ENCODE measurements around the gene PRCC. TPM values are rescaled to one million over a fixed set of nuclear protein-coding genes. Genes with fewer than 3 reads are reported as not detected.

Gene PRCC
- polyA plus RNA-seq, 2 of the 4 experiments (the other 2 are of a cell fraction): 44.5 to 52.0 TPM

GRCh38 chr1:156776942-156777341, 9.6 kb downstream of the PRCC start:
- DNase-seq (ENCODE audit: low read depth in 1 of 2, low spot score in 1 of 2): no peak
- Histone ChIP-seq H3K27ac (no peak overlapping the region), H3K4me3 (no peak overlapping the region), H3K4me1 (peaks cover 11% of the 10 kb centered on the region; the same call in 2 of the 3 replicates), H3K9me3 (no peaks in the 10 kb centered on the region), H3K4me2 (no peak overlapping the region)
- ChIA-PET POLR2A (interaction anchor here (0.7 to 1.1 kb wide), 2 partner anchors 10 to 37 kb away, joined by 3 read pairs; no protein-coding TSS in a partner anchor), CTCF (interaction anchor here (0.9 to 1.5 kb wide), 5 partner anchors 20 to 100 kb away, joined by 3 to 8 read pairs (median 3); no protein-coding TSS in a partner anchor)
- FAIRE-seq: no peak
- TF ChIP-seq EP300 (IDR thresholded peaks at IDR 0.05) (no peak), GATA3 (IDR thresholded peaks at IDR 0.05; ENCODE audit: borderline replicate concordance) (no peak), HOXA7 (CRISPR knock-in tag; IDR thresholded peaks at IDR 0.05) (no peak)
- TF ChIP-seq, protein P1, sequence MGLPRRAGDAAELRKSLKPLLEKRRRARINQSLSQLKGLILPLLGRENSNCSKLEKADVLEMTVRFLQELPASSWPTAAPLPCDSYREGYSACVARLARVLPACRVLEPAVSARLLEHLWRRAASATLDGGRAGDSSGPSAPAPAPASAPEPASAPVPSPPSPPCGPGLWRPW (IDR thresholded peaks at IDR 0.05): no peak
- no peak for ATAC-seq
- WGBS (ENCODE audit: missing lambda C conversion rate): 78% methylated on average over 4 of the region's 4 CpGs

DNA sequence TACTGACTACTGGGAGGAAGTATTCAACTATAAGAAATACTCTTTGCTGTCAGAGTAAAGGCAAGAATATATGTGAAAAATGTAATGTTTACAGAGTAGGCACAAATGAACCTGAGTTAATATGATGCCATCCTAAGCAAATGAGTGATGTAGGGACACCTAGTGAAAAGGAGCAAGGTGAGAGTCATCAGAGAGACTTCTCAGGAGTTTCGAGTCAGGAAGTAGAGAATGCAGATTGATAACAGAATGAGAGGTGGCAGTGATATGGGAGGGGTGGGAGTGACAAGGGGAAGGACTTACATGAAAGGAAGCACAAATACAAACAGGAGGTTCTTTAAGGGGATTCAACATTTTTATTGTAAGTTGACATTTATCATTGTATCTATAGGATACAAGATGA, 10.2 kb downstream of the PRCC start:
- no peak for ATAC-seq

GRCh38 chr1:156781585-156782186, 14.4 kb downstream of the PRCC start:
- no peak overlapping the region for H3K4me2 ChIP-seq
- H3K4me1 ChIP-seq: peaks cover 8% of the 10 kb centered on the region; the same call in 2 of the 3 replicates
- no peak for ATAC-seq
- TF ChIP-seq USF2 (IDR thresholded peaks at IDR 0.05) (no peak), MAZ (IDR thresholded peaks at IDR 0.05; ENCODE audit: borderline replicate concordance, low read depth, low read length) (no peak), GATA3 (IDR thresholded peaks at IDR 0.05; ENCODE audit: borderline replicate concordance) (no peak), FOSL2 (IDR thresholded peaks at IDR 0.05) (no peak), FOSL2 (CRISPR knock-in tag; IDR thresholded peaks at IDR 0.05) (no peak), EHMT2 (IDR thresholded peaks at IDR 0.05; ENCODE audit: low read depth) (no peak), PHF8 (IDR thresholded peaks at IDR 0.05; ENCODE audit: borderline replicate concordance, low read depth) (no peak), CHD2 (IDR thresholded peaks at IDR 0.05; ENCODE audit: low read length, partially characterized antibody) (no peak), HMGXB4 (CRISPR knock-in tag; IDR thresholded peaks at IDR 0.05; ENCODE audit: borderline replicate concordance) (no peak), CBX2 (IDR thresholded peaks at IDR 0.05; ENCODE audit: borderline replicate concordance, low read depth) (no peak)
- FAIRE-seq: no peak
- no peaks in the 10 kb centered on the region for H3K9me3 ChIP-seq
- ChIA-PET POLR2A (interaction anchor here (0.6 to 1.1 kb wide), 2 partner anchors 53 to 67 kb away, joined by 4 to 7 read pairs; partner anchors contain the start of genes ISG20L2 and METTL25B), CTCF (interaction anchor here (1.0 to 8.7 kb wide), 11 partner anchors 10 to 147 kb away, joined by 3 to 62 read pairs (median 6); partner anchors contain the start of genes CRABP2, ISG20L2, METTL25B and NTRK1)
- peak in 1 of 2 experiments; percentile 14 for DNase-seq (ENCODE audit: low read depth in 1 of 2, low spot score in 1 of 2)
- no peak overlapping the region for H3K27ac ChIP-seq
- no peak overlapping the region for H3K4me3 ChIP-seq

More for the DNA sequence above, 10.2 kb downstream of the PRCC start:
- WGBS (ENCODE audit: missing lambda C conversion rate): 65% methylated on average over 1 of the region's 1 CpG
- Histone ChIP-seq H3K4me1 (peaks cover 11% of the 10 kb centered on the region; the same call in 2 of the 3 replicates), H3K4me3 (no peak overlapping the region), H3K9me3 (no peaks in the 10 kb centered on the region), H3K4me2 (no peak overlapping the region), H3K27ac (no peak overlapping the region)
- DNase-seq (ENCODE audit: low read depth in 1 of 2, low spot score in 1 of 2) (no peak), FAIRE-seq (no peak)
- ChIA-PET POLR2A (no interaction called here), CTCF (interaction anchor here (0.9 to 1.5 kb wide), 3 partner anchors 51 to 99 kb away, joined by 3 read pairs; no protein-coding TSS in a partner anchor)
- TF ChIP-seq MYC (IDR thresholded peaks at IDR 0.05; ENCODE audit: borderline replicate concordance, low read length) (no peak), USF2 (IDR thresholded peaks at IDR 0.05) (no peak), HDAC2 (IDR thresholded peaks at IDR 0.05) (no peak), KDM1A (IDR thresholded peaks at IDR 0.05; ENCODE audit: low read depth) (no peak), ZFP36 (IDR thresholded peaks at IDR 0.05; ENCODE audit: borderline replicate concordance, partially characterized antibody) (no peak)

Data from A549 (cell line).